Esophagus muscularis mucosa (tissue), 4 donors: ENCODE measurements around the gene TM4SF18. TPM values are rescaled to one million over a fixed set of nuclear protein-coding genes. Genes with fewer than 3 reads are reported as not detected.

ENCODE experiments used
- DNase-seq: peaks from one replicate; pipeline ENCODE4 v3.0.0-alpha.2; 2017; ENCODE audit errors: extremely low spot score
- H3K27ac ChIP-seq, 4 donors: fragments of 200-600 bp; sonication (generic); replicated peaks in 1 of 4; 1 replicate in 3 of 4; 2 replicates in 1 of 4; pipeline ENCODE4 v1.5.1; 2016 to 2019; ENCODE audit warnings: mild to moderate bottlenecking in 1 of 4
- H3K27me3 ChIP-seq, 4 donors: fragments of 200-600 bp; sonication (generic); one replicate each; pipeline versions ENCODE4 v1.5.1 to v1.6.0; 2016 to 2019
- H3K36me3 ChIP-seq, 4 donors: fragments of 200-600 bp; sonication (generic); one replicate each; pipeline ENCODE4 v1.5.1; 2016 to 2019
- H3K4me1 ChIP-seq, 4 donors: fragments of 200-600 bp; sonication (generic); one replicate each; pipeline ENCODE4 v1.5.1; 2016 to 2019
- H3K4me3 ChIP-seq, 4 donors: fragments of 200-600 bp; sonication (generic); 1 replicate in 2 of 4; 2 replicates in 2 of 4; pipeline ENCODE4 v1.5.1; 2016 to 2019; ENCODE audit warnings: mild to moderate bottlenecking in 4 of 4, moderate library complexity in 1 of 4
- H3K9me3 ChIP-seq, 4 donors: fragments of 200-600 bp; sonication (generic); 1 replicate in 3 of 4; 2 replicates in 1 of 4; pipeline ENCODE4 v1.5.1; 2016 to 2019
- EP300 ChIP-seq: sonication (generic); formaldehyde crosslinking; IDR thresholded peaks from one replicate; pipeline ENCODE4 v1.6.1; 2017; ENCODE audit warnings: antibody characterized with exemption
- POLR2A ChIP-seq: fragments of 450-650 bp; IDR thresholded peaks from one replicate; pipeline ENCODE4 v1.6.1; 2017; ENCODE audit warnings: antibody characterized with exemption, moderate library complexity, mild to moderate bottlenecking, low read depth
- POLR2AphosphoS5 ChIP-seq, 2 donors: sonication (generic); formaldehyde crosslinking; IDR thresholded peaks; one replicate each; pipeline ENCODE4 v1.6.1; 2017; ENCODE audit warnings: antibody characterized with exemption in 2 of 2
- WGBS: methylation state at CpG from one replicate; pipeline ENCODE4 v1.1.5; 2018; 5-methylcytosine and 5-hydroxymethylcytosine counted together
- intact Hi-C: fragments of 100-400 bp; cut with DNase I; formaldehyde crosslinking; loops from one replicate; pipeline ENCODE4 v1.15.1; 2023
- total RNA-seq, 4 donors: library from RNA; depleted of rRNA; stranded (reverse); fragments of >200 nt; gene quantifications; one replicate each; pipeline versions ENCODE4 v1.1.0 to v1.2.1, GENCODE V29; 2016
- TF ChIP-seq, protein P1 (sequence below), 3 experiments: fragments of 200-600 bp in 2 of 3; fragments of 450-650 bp in 1 of 3; sonication (generic) in 2 of 3; IDR thresholded peaks; one replicate each; pipeline ENCODE4 v1.5.1; 2017 to 2019; ENCODE audit warnings: antibody characterized with exemption in 3 of 3, mild to moderate bottlenecking in 2 of 3, moderate library complexity in 1 of 3

TM4SF18 gene
- total RNA-seq, 4 donors from 2014 or later = 0.83 to 10.6 (median 6.5) TPM

DNA sequence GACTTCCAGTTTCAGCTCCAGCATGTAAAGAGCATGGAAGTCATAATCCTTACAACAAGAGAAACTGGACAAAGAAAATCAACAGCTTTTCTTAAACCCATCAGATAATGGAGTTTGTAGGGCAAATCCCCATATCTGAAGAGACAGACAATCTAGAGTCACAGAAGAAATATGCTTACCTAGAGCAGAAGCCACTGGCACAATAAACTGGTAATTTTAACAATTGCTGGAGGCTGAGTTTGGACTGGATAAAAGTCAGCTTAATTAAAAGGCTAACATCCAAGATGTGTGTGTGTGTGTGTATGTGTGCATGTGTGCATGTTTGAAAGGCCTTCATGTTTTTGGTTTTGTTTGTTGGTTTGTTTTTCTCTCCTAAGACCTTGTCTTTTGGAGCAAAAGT, 50.6 kb downstream of the TM4SF18 start:
- intact Hi-C loops = no loop called here
- no peak overlapping the region for H3K4me3 ChIP-seq
- H3K36me3 ChIP-seq = no peaks in the 10 kb centered on the region
- no peak for DNase-seq
- H3K4me1 ChIP-seq = no peaks in the 10 kb centered on the region
- no peak overlapping the region for H3K27ac ChIP-seq
- H3K27me3 ChIP-seq = no peaks in the 10 kb centered on the region
- no peak for TF ChIP-seq EP300
- TF ChIP-seq POLR2AphosphoS5 (IDR thresholded peaks at IDR 0.05) = no peak
- TF ChIP-seq POLR2A = no peak
- TF ChIP-seq, protein P1, sequence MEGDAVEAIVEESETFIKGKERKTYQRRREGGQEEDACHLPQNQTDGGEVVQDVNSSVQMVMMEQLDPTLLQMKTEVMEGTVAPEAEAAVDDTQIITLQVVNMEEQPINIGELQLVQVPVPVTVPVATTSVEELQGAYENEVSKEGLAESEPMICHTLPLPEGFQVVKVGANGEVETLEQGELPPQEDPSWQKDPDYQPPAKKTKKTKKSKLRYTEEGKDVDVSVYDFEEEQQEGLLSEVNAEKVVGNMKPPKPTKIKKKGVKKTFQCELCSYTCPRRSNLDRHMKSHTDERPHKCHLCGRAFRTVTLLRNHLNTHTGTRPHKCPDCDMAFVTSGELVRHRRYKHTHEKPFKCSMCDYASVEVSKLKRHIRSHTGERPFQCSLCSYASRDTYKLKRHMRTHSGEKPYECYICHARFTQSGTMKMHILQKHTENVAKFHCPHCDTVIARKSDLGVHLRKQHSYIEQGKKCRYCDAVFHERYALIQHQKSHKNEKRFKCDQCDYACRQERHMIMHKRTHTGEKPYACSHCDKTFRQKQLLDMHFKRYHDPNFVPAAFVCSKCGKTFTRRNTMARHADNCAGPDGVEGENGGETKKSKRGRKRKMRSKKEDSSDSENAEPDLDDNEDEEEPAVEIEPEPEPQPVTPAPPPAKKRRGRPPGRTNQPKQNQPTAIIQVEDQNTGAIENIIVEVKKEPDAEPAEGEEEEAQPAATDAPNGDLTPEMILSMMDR (IDR thresholded peaks at IDR 0.05) = no peak
- H3K9me3 ChIP-seq = no peaks in the 10 kb centered on the region

DNA sequence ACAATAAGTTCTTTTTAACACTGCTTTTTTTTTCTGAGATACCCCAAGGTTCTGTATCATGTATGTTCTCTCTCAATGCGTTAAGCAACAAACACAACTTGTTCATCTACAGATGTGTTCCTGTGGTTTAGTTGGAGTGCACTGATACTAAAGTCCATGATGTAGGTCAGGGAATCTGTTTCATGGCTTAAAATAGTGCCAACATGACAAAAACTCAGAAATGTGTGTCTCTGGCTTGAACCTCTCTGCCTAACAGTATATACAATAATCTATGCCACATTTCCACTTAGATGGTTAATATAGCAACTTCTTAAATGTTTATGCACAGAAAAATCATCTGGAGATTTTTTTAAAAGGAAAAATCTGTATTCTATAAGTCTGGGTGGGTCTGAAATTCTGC, 51.1 kb downstream of the TM4SF18 start:
- no peaks in the 10 kb centered on the region for H3K9me3 ChIP-seq
- intact Hi-C loops = no loop called here
- H3K4me1 ChIP-seq = no peaks in the 10 kb centered on the region
- no peak overlapping the region for H3K4me3 ChIP-seq
- no peak overlapping the region for H3K27ac ChIP-seq
- DNase-seq = no peak
- no peaks in the 10 kb centered on the region for H3K36me3 ChIP-seq
- TF ChIP-seq EP300 (no peak), POLR2A (no peak), POLR2AphosphoS5 (IDR thresholded peaks at IDR 0.05) (no peak)
- TF ChIP-seq, protein P1 (IDR thresholded peaks at IDR 0.05) = no peak
- WGBS = 100% methylated on average over 1 of the region's 1 CpG
- H3K27me3 ChIP-seq = no peaks in the 10 kb centered on the region

DNA sequence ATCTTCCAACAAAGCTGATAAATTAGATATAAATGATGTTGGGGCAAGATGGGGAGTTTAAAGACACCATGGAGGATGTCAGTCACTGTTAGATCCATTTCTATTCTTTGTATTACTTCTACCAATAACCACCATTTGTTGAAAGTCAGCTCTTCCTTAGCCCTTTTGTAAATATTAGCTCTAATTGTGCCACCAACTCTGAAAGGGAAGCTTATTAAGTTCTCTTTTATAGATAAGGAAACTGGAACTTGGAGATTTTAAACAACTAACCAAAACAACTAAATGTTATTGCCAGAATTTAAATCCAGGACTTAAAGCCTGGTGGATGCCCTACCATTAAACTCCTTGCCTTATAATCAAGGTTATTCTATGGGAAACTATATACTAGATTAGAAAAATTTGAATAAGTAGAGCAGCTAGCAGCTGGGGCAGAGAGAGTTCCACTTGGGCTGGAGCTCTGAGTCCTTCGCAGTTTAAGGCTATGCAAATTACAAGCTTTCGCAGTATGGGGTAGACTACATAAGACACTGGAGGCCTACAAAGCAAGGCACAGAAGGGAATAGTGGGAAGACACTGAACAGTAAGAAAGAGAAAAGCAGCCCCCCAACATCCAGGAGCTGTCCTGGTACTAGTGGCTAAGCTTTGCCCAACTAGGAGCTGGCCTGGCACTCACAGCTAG, 52.6 kb downstream of the TM4SF18 start:
- no peaks in the 10 kb centered on the region for H3K27me3 ChIP-seq
- H3K4me3 ChIP-seq = no peak overlapping the region
- intact Hi-C loops = no loop called here
- no peaks in the 10 kb centered on the region for H3K9me3 ChIP-seq
- TF ChIP-seq POLR2AphosphoS5 (IDR thresholded peaks at IDR 0.05) = no peak
- TF ChIP-seq, protein P1 (IDR thresholded peaks at IDR 0.05) = no peak
- TF ChIP-seq POLR2A = no peak
- no peak for TF ChIP-seq EP300
- H3K4me1 ChIP-seq = no peaks in the 10 kb centered on the region
- no peak overlapping the region for H3K27ac ChIP-seq
- DNase-seq = no peak
- H3K36me3 ChIP-seq = no peaks in the 10 kb centered on the region
- 96% methylated on average over 2 of the region's 2 CpGs for WGBS

DNA sequence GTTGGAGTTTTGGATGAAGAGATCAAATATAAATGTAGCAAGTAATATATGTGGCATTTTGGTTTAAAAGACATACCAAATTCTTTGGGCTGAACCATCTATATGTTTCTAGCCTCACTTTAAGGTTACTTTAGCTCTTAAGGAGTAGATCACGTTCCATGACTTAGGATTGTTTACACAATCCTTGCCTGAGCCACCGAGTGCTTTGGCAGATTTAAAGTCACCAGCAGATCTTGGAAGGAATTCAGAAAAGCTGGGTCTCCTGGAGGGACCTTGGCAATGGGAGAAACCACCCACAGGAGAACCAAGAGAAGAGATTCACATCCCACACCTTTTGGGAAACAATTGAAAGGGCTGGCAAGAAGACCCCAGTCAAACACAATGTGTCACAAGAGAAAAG, 54.5 kb downstream of the TM4SF18 start:
- TF ChIP-seq POLR2AphosphoS5 (IDR thresholded peaks at IDR 0.05) (no peak), EP300 (no peak), POLR2A (no peak)
- TF ChIP-seq, protein P1 (IDR thresholded peaks at IDR 0.05) = no peak
- no peaks in the 10 kb centered on the region for H3K9me3 ChIP-seq
- 34% methylated on average over 2 of the region's 2 CpGs for WGBS
- H3K4me3 ChIP-seq = no peak overlapping the region
- no peaks in the 10 kb centered on the region for H3K36me3 ChIP-seq
- H3K4me1 ChIP-seq = peaks cover 0 to 4% (median 0%) of the 10 kb centered on the region in 4 donors
- intact Hi-C loops = loop anchor here (10.0 kb wide), 1 partner anchor 206 kb away; no protein-coding TSS in a partner anchor
- H3K27me3 ChIP-seq = no peaks in the 10 kb centered on the region
- no peak for DNase-seq
- no peak overlapping the region for H3K27ac ChIP-seq
